K562 (cell line): ENCODE data around the gene VPS13D. TPM values are rescaled to one million over a fixed set of nuclear protein-coding genes. Genes with fewer than 3 reads are reported as not detected.

ENCODE experiments used
- CHD1 ChIP-seq: fragments of 200-600 bp; sonication (generic); IDR thresholded peaks from one replicate; pipeline ENCODE4 v1.6.1; 2012; ENCODE audit warnings: mild to moderate bottlenecking, moderate library complexity, low read length, inconsistent platforms
- FOXA1 ChIP-seq: fragments of 450-650 bp; IDR thresholded peaks from 2 replicates; pipeline ENCODE4 v1.6.1; 2016; ENCODE audit warnings: mild to moderate bottlenecking, borderline replicate concordance
- NR0B1 ChIP-seq: fragments of 450-650 bp; IDR thresholded peaks from one replicate; pipeline ENCODE4 v1.6.1; 2018; ENCODE audit warnings: mild to moderate bottlenecking, moderate library complexity; ENCODE audit not compliant: partially characterized antibody
- RAD21 ChIP-seq, 2 experiments: fragments of 250-450 bp in 1 of 2; fragments of 450-650 bp in 1 of 2; sonication (Bioruptor Pico) in 1 of 2; formaldehyde crosslinking in 1 of 2; IDR thresholded peaks in 1 of 2; conservative IDR thresholded peaks in 1 of 2; 2 replicates each; pipeline versions ENCODE4 v1.4.0 to v1.8.0; 2020 to 2022; ENCODE audit warnings: mild to moderate bottlenecking in 2 of 2, moderate library complexity in 1 of 2
- RERE ChIP-seq: sonication (generic); formaldehyde crosslinking; IDR thresholded peaks from 2 replicates; pipeline ENCODE4 v1.8.0; 2023; ENCODE audit warnings: missing genetic modification reagents, mild to moderate bottlenecking, borderline replicate concordance
- SPI1 ChIP-seq: IDR thresholded peaks from 2 replicates; pipeline ENCODE4 v1.6.1; 2011; ENCODE audit warnings: low read depth, low read length, control low read depth, borderline replicate concordance
- ZNF318 ChIP-seq, 2 experiments: fragments of 450-650 bp; IDR thresholded peaks; 2 replicates each; pipeline ENCODE4 v1.6.1; 2016; ENCODE audit warnings: mild to moderate bottlenecking in 2 of 2, borderline replicate concordance in 1 of 2, low read depth in 1 of 2, moderate library complexity in 1 of 2
- ZNF695 ChIP-seq: fragments of 450-650 bp; formaldehyde crosslinking; IDR thresholded peaks from 2 replicates; pipeline ENCODE4 v1.4.0; 2020; ENCODE audit warnings: mild to moderate bottlenecking, moderate library complexity
- polyA plus RNA-seq, 8 experiments: library from polyadenylated mRNA; depleted of rRNA in 4 of 8; stranded (reverse) in 5 of 8; unstranded in 3 of 8; fragments of >200 nt; fragmentation: Nextera tagmentation in 2 of 8; fragmentation: Illumina TruSeq in 1 of 8; extraction: Ambion mirVana in 2 of 8; extraction: Trizol in 1 of 8; gene quantifications; 2 replicates each; pipeline versions ENCODE4 v1.2.1 to v1.2.3, GENCODE V29; 2011 to 2014; ENCODE audit warnings: inconsistent platforms in 1 of 8, missing spikeins in 1 of 8
- total RNA-seq, 7 experiments: library from RNA; depleted of rRNA in 6 of 7; stranded (reverse); fragments of >200 nt in 6 of 7; fragmentation: Illumina TruSeq in 2 of 7; extraction: Trizol in 2 of 7; gene quantifications; 2 replicates each; pipeline versions ENCODE4 v1.2.1 to v1.2.3, GENCODE V29; 2011 to 2021; ENCODE audit warnings: low replicate concordance in 1 of 7

VPS13D gene
- total and polyA plus RNA-seq, 9 of the 15 experiments (the other 6 are each of a cell fraction or from before 2014, with no cell fraction given): 6.1 to 51.5 (median 38.5) TPM

- TF ChIP-seq ZNF318 (IDR thresholded peaks at IDR 0.05; ENCODE audit: borderline replicate concordance in 1 of 2, low read depth in 1 of 2) (no peak), RAD21 (CRISPR knock-in tag; conservative IDR thresholded peaks at IDR 0.05 in 1 of 2, IDR thresholded peaks at IDR 0.05 in 1 of 2) (peak; percentile 14 to 62; a peak in 3 of 4 replicates), CHD1 (no peak), FOXA1 (no peak), NR0B1 (no peak), RERE (no peak), SPI1 (no peak), ZNF695 (no peak)
These were observed 307.5 kb downstream of the VPS13D start (continued) for GRCh38 chr1:12537294-12537693.
